ENCODE measurements around the gene SERINC1. TPM values are rescaled to one million over a fixed set of nuclear protein-coding genes. Genes with fewer than 3 reads are reported as not detected.
A peak's percentile ranks its signal among the peaks of the same experiment; 100 is the strongest.
"Not testable (repeated sequence)": the region's sequence is repeated elsewhere in the genome, so short reads cannot be mapped to it uniquely, and the experiment has no call there.

SERINC1 gene
- total RNA-seq: 100 to 1,000 TPM in 2 of 4 donors, 10 to 100 TPM in 2; 52.2 to 137 (median 78.6) TPM

DNA sequence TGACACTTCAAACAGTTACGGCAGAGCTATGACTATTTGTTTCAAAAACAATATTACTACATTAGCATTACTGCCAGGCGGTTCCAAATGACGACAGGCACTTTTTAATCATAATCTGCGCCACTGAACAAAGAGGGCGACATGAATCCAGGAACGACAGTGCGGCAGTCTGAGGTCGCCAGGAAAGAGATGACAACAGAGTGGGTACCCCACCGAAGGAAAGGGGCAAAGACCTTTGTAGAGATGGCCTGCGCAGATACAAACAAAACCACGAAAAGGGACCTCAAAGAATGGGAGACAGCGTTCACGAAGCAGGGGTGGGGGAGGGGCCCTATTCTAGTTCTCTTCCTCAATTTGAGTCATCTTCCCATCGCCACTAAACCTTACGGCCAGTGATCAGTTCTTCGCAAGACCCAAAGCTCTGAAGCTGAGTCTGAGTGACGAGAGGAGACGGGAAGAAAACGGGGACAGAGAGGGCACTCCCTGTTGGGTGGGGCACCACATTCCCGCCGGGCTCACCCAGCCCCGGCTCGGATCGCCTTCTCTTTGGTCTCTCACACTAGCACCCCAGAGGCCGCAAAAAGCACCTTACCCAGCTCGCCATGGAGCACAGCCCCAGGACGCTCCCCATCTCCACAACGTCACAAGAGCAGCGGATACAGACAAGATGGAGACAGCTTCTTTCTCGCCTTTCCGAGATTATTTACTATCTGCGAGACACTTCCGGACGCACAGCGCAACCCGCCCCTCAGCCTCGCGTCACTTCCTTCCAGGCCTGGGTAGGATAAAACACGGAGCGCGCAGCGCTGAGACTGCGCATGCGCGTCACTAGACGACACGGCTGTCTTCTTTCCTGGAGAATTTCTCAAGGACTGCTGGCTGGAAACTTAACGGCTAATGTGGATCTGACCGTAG lies at the start of gene SERINC1:
Gene SERINC1 (minus strand): TSS at position 701 of the 915 bp plus-strand sequence. CDS start 70 bp downstream, at position 631.
- DNase-seq: peak; percentile 70
- Histone ChIP-seq H3K4me3 (peak within 1 kb of the TSS; percentile 65 to 95 (median 91)), H3K36me3 (peaks cover 0 to 8% (median 0%) of the 10 kb centered on the region in 3 donors), H3K4me1 (peaks cover 0 to 54% (median 10%) of the 10 kb centered on the region in 3 donors), H3K27me3 (no peaks in the 10 kb centered on the region), H3K9me3 (no peaks in the 10 kb centered on the region), H3K27ac (peak within 1 kb of the TSS; percentile 96 to 99 (median 98))
- intact Hi-C loops (cut with DNase I): no loop called here
- 0% methylated on average over 29 to 41 of the region's 49 CpGs for WGBS, 2 donors
- TF ChIP-seq, protein P1, sequence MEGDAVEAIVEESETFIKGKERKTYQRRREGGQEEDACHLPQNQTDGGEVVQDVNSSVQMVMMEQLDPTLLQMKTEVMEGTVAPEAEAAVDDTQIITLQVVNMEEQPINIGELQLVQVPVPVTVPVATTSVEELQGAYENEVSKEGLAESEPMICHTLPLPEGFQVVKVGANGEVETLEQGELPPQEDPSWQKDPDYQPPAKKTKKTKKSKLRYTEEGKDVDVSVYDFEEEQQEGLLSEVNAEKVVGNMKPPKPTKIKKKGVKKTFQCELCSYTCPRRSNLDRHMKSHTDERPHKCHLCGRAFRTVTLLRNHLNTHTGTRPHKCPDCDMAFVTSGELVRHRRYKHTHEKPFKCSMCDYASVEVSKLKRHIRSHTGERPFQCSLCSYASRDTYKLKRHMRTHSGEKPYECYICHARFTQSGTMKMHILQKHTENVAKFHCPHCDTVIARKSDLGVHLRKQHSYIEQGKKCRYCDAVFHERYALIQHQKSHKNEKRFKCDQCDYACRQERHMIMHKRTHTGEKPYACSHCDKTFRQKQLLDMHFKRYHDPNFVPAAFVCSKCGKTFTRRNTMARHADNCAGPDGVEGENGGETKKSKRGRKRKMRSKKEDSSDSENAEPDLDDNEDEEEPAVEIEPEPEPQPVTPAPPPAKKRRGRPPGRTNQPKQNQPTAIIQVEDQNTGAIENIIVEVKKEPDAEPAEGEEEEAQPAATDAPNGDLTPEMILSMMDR (IDR thresholded peaks at IDR 0.05): peak in 1 of 6 experiments; percentile 17
- TF ChIP-seq POLR2A (IDR thresholded peaks at IDR 0.05): peak in 3 of 4 donors; percentile 86 to 94 (median 90)

DNA sequence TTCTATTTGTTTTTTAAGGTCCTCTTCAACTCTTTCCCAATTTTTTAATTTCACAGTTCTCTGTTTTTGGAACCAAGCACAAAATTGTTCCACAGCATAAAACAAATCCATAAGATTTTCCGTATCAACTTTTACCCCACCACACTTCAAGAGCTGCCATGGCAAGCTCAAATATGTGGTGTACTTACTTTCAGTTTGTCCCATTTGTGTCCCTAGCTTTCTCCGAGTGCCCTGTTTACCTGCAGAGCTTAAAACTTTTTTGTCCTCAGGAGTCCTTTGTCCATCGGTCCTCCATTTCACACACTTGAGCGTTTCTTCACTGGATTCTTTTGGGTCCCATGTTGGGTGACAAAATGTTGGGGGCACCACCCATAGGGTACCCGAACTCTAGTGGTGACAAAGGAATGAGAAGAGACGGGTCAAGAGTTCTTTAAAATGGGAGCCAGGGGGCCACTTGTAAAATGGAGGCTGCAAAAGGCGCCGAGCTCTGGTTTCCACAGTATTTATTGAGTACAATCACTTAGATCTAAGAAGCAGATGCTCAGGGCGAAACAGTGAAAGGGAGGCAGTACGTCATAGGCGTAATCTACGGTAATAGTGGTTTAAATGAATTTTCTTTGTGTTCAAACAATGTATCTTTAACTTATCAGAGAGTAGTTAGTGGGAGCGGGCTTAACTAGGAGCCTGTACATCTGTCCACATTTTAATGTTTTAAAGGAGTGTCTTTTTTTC lies 39.8 kb upstream of the SERINC1 start:
- WGBS, 2 donors: 85 to 94% methylated on average over 12 to 13 of the region's 13 CpGs
- no peak for DNase-seq

DNA sequence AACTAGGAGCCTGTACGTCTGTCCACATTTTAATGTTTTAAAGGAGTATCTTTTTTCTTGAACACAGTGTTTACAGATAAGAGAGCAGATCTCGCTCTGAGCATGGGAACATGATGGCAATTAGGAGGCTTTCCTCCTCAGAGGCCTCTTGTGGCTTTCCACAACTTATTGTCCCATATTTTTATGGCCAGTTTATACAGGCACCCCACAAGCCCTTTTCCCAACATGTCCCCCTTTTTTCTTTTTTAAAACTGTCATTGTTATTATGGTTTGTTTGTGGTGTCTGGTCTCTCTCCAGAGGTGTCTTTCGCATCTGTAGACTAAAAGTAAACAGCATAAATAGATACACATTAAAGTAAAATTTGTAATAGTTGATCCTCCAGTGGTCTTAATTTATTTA lies 33.6 kb upstream of the SERINC1 start:
- H3K36me3 ChIP-seq; DNase-seq; H3K27ac ChIP-seq; H3K27me3 ChIP-seq; intact Hi-C loops (cut with DNase I); H3K4me1 ChIP-seq; H3K4me3 ChIP-seq: not testable (repeated sequence)
- WGBS, 2 donors: 83 to 87% methylated on average over 3 of the region's 3 CpGs
- peaks cover 0 to 41% (median 22%) of the 10 kb centered on the region in 3 donors for H3K9me3 ChIP-seq

More for the DNA sequence above, 39.8 kb upstream of the SERINC1 start:
- Histone ChIP-seq H3K4me3 (no peak overlapping the region), H3K4me1 (no peaks in the 10 kb centered on the region), H3K27ac (no peak overlapping the region), H3K27me3 (no peaks in the 10 kb centered on the region), H3K36me3 (no peaks in the 10 kb centered on the region), H3K9me3 (no peaks in the 10 kb centered on the region)
- intact Hi-C loops (cut with DNase I): no loop called here
- TF ChIP-seq, protein P1 (IDR thresholded peaks at IDR 0.05): no peak
- no peak for TF ChIP-seq POLR2A (IDR thresholded peaks at IDR 0.05)

DNA sequence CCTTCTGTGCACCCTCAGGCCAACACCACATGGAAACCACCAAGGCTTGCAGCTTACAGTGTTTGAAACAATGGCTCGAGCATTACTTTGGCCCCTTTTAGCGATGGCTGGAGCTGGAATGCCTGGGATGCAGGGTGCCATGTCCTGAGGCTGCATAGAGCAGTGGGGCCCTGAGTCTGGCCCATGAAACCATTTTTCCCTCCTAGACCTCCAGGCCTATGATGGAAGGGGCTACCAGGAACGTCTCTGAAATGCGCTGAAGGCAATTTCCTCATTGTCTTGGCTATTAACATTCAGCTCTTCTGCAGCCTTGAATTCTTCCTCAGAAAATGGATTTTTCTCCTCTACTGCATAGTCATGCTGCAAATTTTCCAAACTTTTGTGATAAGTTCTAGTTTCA lies 29.9 kb upstream of the SERINC1 start:
- H3K4me1 ChIP-seq: no peaks in the 10 kb centered on the region
- H3K36me3 ChIP-seq: no peaks in the 10 kb centered on the region
- intact Hi-C loops (cut with DNase I): no loop called here
- 89 to 98% methylated on average over 2 to 4 of the region's 4 CpGs for WGBS, 2 donors
- H3K27ac ChIP-seq: no peak overlapping the region
- TF ChIP-seq, protein P1 (IDR thresholded peaks at IDR 0.05): no peak
- TF ChIP-seq POLR2A (IDR thresholded peaks at IDR 0.05): no peak
- peaks cover 0 to 61% (median 22%) of the 10 kb centered on the region in 3 donors for H3K9me3 ChIP-seq
- no peak for DNase-seq
- no peaks in the 10 kb centered on the region for H3K27me3 ChIP-seq
- H3K4me3 ChIP-seq: no peak overlapping the region

DNA sequence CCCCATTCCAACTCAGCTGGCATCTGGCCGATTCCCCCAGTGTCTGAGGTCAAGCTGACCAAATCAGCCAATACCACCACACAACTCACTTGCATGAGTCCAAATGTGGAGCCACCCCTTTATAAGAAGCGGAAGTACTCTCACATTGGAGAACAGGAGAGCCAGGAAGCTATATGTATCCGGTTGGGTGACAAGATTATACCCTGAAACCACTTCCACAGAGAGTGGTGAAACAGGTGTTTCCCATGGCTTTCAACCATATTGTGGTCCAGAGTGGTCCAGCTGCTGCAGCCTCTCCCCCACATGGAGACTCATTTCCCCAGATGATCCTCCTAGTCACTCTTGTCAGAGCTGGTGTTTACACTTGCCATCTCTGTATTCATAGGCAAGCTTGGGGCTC lies 24.0 kb upstream of the SERINC1 start:
- H3K27me3 ChIP-seq: no peaks in the 10 kb centered on the region
- H3K4me1 ChIP-seq: peaks cover 0 to 12% (median 0%) of the 10 kb centered on the region in 3 donors
- H3K27ac ChIP-seq: no peak overlapping the region
- peaks cover 0 to 35% (median 4%) of the 10 kb centered on the region in 3 donors for H3K9me3 ChIP-seq
- DNase-seq: no peak
- 73 to 83% methylated on average over 1 to 2 of the region's 3 CpGs for WGBS, 2 donors
- intact Hi-C loops (cut with DNase I): no loop called here
- TF ChIP-seq, protein P1 (IDR thresholded peaks at IDR 0.05): no peak
- TF ChIP-seq POLR2A (IDR thresholded peaks at IDR 0.05): no peak
- no peak overlapping the region for H3K4me3 ChIP-seq
- no peaks in the 10 kb centered on the region for H3K36me3 ChIP-seq

Data from esophagus squamous epithelium (tissue), 5 donors.